K562 (cell line): ENCODE measurements around the gene COL21A1. TPM values are rescaled to one million over a fixed set of nuclear protein-coding genes. Genes with fewer than 3 reads are reported as not detected.

ENCODE experiments used
- ATAC-seq: fragments of 200-7000 bp; cut with Tn5 transposase; 3 replicates; pipeline ENCODE4 v1.9.1; 2020; ENCODE audit warnings: moderate library complexity
- BruUV-seq: library from RNA; stranded (reverse); fragments of 400-500 nt; replicated peaks from 2 replicates; lab custom pipeline; 2021; lab: Mats Ljungman, UMichigan
- CTCF ChIA-PET: fragments of 300-600 bp; formaldehyde crosslinking; extraction: SDS; loops from one replicate; lab custom pipeline; 2021; ENCODE audit warnings: low intra/inter-chr PET ratio; lab: Yijun Ruan, JAX
- POLR2A ChIA-PET: fragments of 300-600, 350-650 bp; sonication (Branson Sonifier 250); formaldehyde crosslinking; extraction: SDS; loops from one replicate; lab custom pipeline; 2021; ENCODE audit warnings: antibody characterized with exemption, inconsistent platforms; lab: Yijun Ruan, JAX
- DNase-seq, 4 experiments: peaks; one replicate each; pipeline versions ENCODE4 v3.0.0 to v3.0.0-alpha.2; 2011 to 2018; ENCODE audit warnings: low spot score in 3 of 4, mixed read lengths in 3 of 4; ENCODE audit errors: extremely low read depth in 1 of 4
- FAIRE-seq: peaks from 2 replicates; lab custom pipeline; 2011; peaks lifted over from hg19 to GRCh38; lab: Jason Lieb, UNC
- H2AFZ ChIP-seq: 2 replicates; pipeline ENCODE4 v1.6.0; 2011; ENCODE audit warnings: low read depth, low read length, control low read depth, inconsistent platforms
- H3K27ac ChIP-seq: fragments of 200-600 bp; 3 replicates; pipeline ENCODE4 v1.8.0; 2011; ENCODE audit warnings: low read depth, mild to moderate bottlenecking, control low read depth, inconsistent platforms, low read length, moderate library complexity, mixed read lengths; ENCODE audit errors: extremely low read depth
- H3K27me3 ChIP-seq, 2 experiments: fragments of 300-600 bp in 1 of 2; 2 replicates in 1 of 2; 3 replicates in 1 of 2; pipeline versions ENCODE4 v1.6.0 to v1.8.0; 2011; ENCODE audit warnings: inconsistent platforms in 2 of 2, low read length in 2 of 2, mild to moderate bottlenecking in 1 of 2, mixed read lengths in 1 of 2, moderate library complexity in 1 of 2; ENCODE audit not compliant: control insufficient read depth in 2 of 2, insufficient read depth in 2 of 2
- H3K36me3 ChIP-seq: fragments of 300-600 bp; 3 replicates; pipeline ENCODE4 v1.8.0; 2011; ENCODE audit warnings: mild to moderate bottlenecking, low read length, inconsistent platforms; ENCODE audit not compliant: control insufficient read depth, insufficient read depth
- H3K4me1 ChIP-seq, 2 experiments: fragments of 200-600 bp in 1 of 2; replicated peaks in 1 of 2; 2 replicates in 1 of 2; 3 replicates in 1 of 2; pipeline versions ENCODE4 v1.5.1 to v1.8.0; 2011; ENCODE audit warnings: inconsistent platforms in 2 of 2, low read length in 2 of 2, mild to moderate bottlenecking in 1 of 2, mixed read lengths in 1 of 2, moderate library complexity in 1 of 2; ENCODE audit not compliant: control insufficient read depth in 2 of 2, insufficient read depth in 2 of 2
- H3K4me2 ChIP-seq: 2 replicates; pipeline ENCODE4 v1.6.1; 2011; ENCODE audit warnings: low read length, control low read depth, inconsistent platforms, mixed read lengths; ENCODE audit not compliant: insufficient read depth
- H3K4me3 ChIP-seq: fragments of 200-600 bp; sonication (generic), shearing (Covaris generic); 2 replicates; pipeline ENCODE4 v1.5.1; 2016; ENCODE audit warnings: control low read depth, inconsistent platforms
- H3K79me2 ChIP-seq: fragments of 200-600 bp; 3 replicates; pipeline ENCODE4 v1.8.0; 2011; ENCODE audit warnings: low read length, inconsistent platforms; ENCODE audit not compliant: control insufficient read depth, insufficient read depth
- H3K9ac ChIP-seq, 2 experiments: 2 replicates each; pipeline versions ENCODE4 v1.6.0 to v1.6.1; 2011; ENCODE audit warnings: low read depth in 2 of 2, low read length in 2 of 2, control low read depth in 1 of 2, inconsistent platforms in 1 of 2, mild to moderate bottlenecking in 1 of 2, mixed read lengths in 1 of 2; ENCODE audit not compliant: insufficient read depth in 1 of 2
- H3K9me1 ChIP-seq: one replicate; pipeline ENCODE4 v1.6.0; 2011; ENCODE audit warnings: inconsistent platforms, mild to moderate bottlenecking, low read length, moderate library complexity; ENCODE audit not compliant: control insufficient read depth, insufficient read depth
- H3K9me3 ChIP-seq: replicated peaks from 2 replicates; pipeline ENCODE4 v1.5.1; 2011; ENCODE audit warnings: low read depth, low read length, inconsistent platforms; ENCODE audit not compliant: control insufficient read depth, insufficient read depth
- H4K20me1 ChIP-seq: replicated peaks from 2 replicates; pipeline ENCODE4 v1.6.1; 2011; ENCODE audit warnings: low read length, inconsistent platforms, mixed read lengths; ENCODE audit not compliant: control insufficient read depth, insufficient read depth
- ELF1 ChIP-seq: fragments of 200-800 bp; sonication (Bioruptor generic); IDR thresholded peaks from 2 replicates; pipeline ENCODE4 v1.6.1; 2016; ENCODE audit warnings: missing genetic modification characterization, missing compliant biosample characterization
- FOXA3 ChIP-seq, 2 experiments: fragments of 450-650 bp in 1 of 2; sonication (generic) in 1 of 2; formaldehyde crosslinking; IDR thresholded peaks in 1 of 2; conservative IDR thresholded peaks in 1 of 2; 2 replicates each; pipeline versions ENCODE4 v1.4.0 to v1.8.0; 2020 to 2022; ENCODE audit warnings: mild to moderate bottlenecking in 2 of 2, missing genetic modification reagents in 1 of 2
- MAFK ChIP-seq: IDR thresholded peaks from 2 replicates; pipeline ENCODE4 v1.6.1; 2011; ENCODE audit warnings: low read length, improper control_type of control experiment
- POLR2AphosphoS2 ChIP-seq: IDR thresholded peaks from 2 replicates; pipeline ENCODE4 v1.6.1; 2012; ENCODE audit warnings: low read length, improper control_type of control experiment
- POLR2AphosphoS5 ChIP-seq: IDR thresholded peaks from 2 replicates; pipeline ENCODE4 v1.6.1; 2011; ENCODE audit warnings: mild to moderate bottlenecking, low read depth, low read length, moderate library complexity; ENCODE audit not compliant: control insufficient read depth, insufficient read depth
- POLR2H ChIP-seq: IDR thresholded peaks from 2 replicates; pipeline ENCODE4 v1.6.1; 2016; ENCODE audit warnings: missing genetic modification characterization, low read depth, mild to moderate bottlenecking, control low read depth, missing compliant biosample characterization, moderate library complexity
- RAD21 ChIP-seq, 2 experiments: fragments of 250-450 bp in 1 of 2; fragments of 450-650 bp in 1 of 2; sonication (Bioruptor Pico) in 1 of 2; formaldehyde crosslinking in 1 of 2; IDR thresholded peaks in 1 of 2; conservative IDR thresholded peaks in 1 of 2; 2 replicates each; pipeline versions ENCODE4 v1.4.0 to v1.8.0; 2020 to 2022; ENCODE audit warnings: mild to moderate bottlenecking in 2 of 2, moderate library complexity in 1 of 2
- RBM39 ChIP-seq: fragments of 200-400 bp; formaldehyde crosslinking; optimal IDR thresholded peaks from 2 replicates; pipeline ENCODE3; 2018; ENCODE audit warnings: low read depth, low read length
- SLC30A9 ChIP-seq: fragments of 250-450 bp; sonication (Bioruptor Pico); IDR thresholded peaks from 2 replicates; pipeline ENCODE4 v1.8.0; 2022; ENCODE audit warnings: mild to moderate bottlenecking, moderate library complexity
- SP1 ChIP-seq: sonication (generic); formaldehyde crosslinking; IDR thresholded peaks from 2 replicates; pipeline ENCODE4 v1.8.1; 2022; ENCODE audit warnings: mild to moderate bottlenecking, missing genetic modification reagents
- TRIM28 ChIP-seq: fragments of 450-650 bp; IDR thresholded peaks from 2 replicates; pipeline ENCODE4 v1.6.1; 2017
- YY1 ChIP-seq, 3 experiments: IDR thresholded peaks; 2 replicates each; pipeline ENCODE4 v1.6.1; 2011; ENCODE audit warnings: low read length in 2 of 3, mild to moderate bottlenecking in 2 of 3, moderate library complexity in 2 of 3, borderline replicate concordance in 1 of 3, control low read depth in 1 of 3, low read depth in 1 of 3; ENCODE audit not compliant: insufficient read depth in 3 of 3, insufficient replicate concordance in 2 of 3, control insufficient read depth in 1 of 3, insufficient read length in 1 of 3; ENCODE audit errors: extremely low read depth in 1 of 3
- ZFX ChIP-seq: sonication (generic); formaldehyde crosslinking; IDR thresholded peaks from 2 replicates; pipeline ENCODE4 v1.8.0; 2022; ENCODE audit warnings: mild to moderate bottlenecking, missing genetic modification reagents, moderate library complexity
- ZNF165 ChIP-seq: fragments of 250-450 bp; sonication (Bioruptor Pico); IDR thresholded peaks from 2 replicates; pipeline ENCODE4 v1.4.0; 2020; ENCODE audit warnings: borderline replicate concordance
- ZNF57 ChIP-seq: fragments of 450-650 bp; formaldehyde crosslinking; IDR thresholded peaks from 2 replicates; pipeline ENCODE4 v1.4.0; 2020; ENCODE audit warnings: mild to moderate bottlenecking, moderate library complexity
- WGBS: fragments of 100-300 bp; shearing (Covaris generic); methylation state at CpG from one replicate; pipeline ENCODE4 v1.1.6; 2016; ENCODE audit warnings: low coverage, mixed read lengths; ENCODE audit not compliant: insufficient coverage; ENCODE audit errors: missing lambda C conversion rate; 5-methylcytosine and 5-hydroxymethylcytosine counted together
- in situ Hi-C: fragments of 300-500 bp; cut with MboI; formaldehyde crosslinking; loops from 4 replicates; pipeline ENCODE4 v1.15.0; 2018; ENCODE audit warnings: inconsistent platforms, mixed read lengths
- intact Hi-C: fragments of 100-400 bp; cut with micrococcal nuclease; formaldehyde crosslinking; loops from 2 replicates; pipeline ENCODE4 v1.14.2; 2022
- polyA plus RNA-seq, 8 experiments: library from polyadenylated mRNA; depleted of rRNA in 4 of 8; stranded (reverse) in 5 of 8; unstranded in 3 of 8; fragments of >200 nt; fragmentation: Nextera tagmentation in 2 of 8; fragmentation: Illumina TruSeq in 1 of 8; extraction: Ambion mirVana in 2 of 8; extraction: Trizol in 1 of 8; gene quantifications; 2 replicates each; pipeline versions ENCODE4 v1.2.1 to v1.2.3, GENCODE V29; 2011 to 2014; ENCODE audit warnings: inconsistent platforms in 1 of 8, missing spikeins in 1 of 8
- total RNA-seq, 7 experiments: library from RNA; depleted of rRNA in 6 of 7; stranded (reverse); fragments of >200 nt in 6 of 7; fragmentation: Illumina TruSeq in 2 of 7; extraction: Trizol in 2 of 7; gene quantifications; 2 replicates each; pipeline versions ENCODE4 v1.2.1 to v1.2.3, GENCODE V29; 2011 to 2021; ENCODE audit warnings: low replicate concordance in 1 of 7
- TF ChIP-seq, protein P1 (sequence below): fragments of 250-450 bp; sonication (Bioruptor Pico); IDR thresholded peaks from 2 replicates; pipeline ENCODE4 v1.4.0; 2020; ENCODE audit warnings: mild to moderate bottlenecking

The COL21A1 gene
- total and polyA plus RNA-seq, 9 of the 15 experiments (the other 6 are each of a cell fraction or from before 2014, with no cell fraction given): 0.03 to 0.76 (median 0.25) TPM

DNA sequence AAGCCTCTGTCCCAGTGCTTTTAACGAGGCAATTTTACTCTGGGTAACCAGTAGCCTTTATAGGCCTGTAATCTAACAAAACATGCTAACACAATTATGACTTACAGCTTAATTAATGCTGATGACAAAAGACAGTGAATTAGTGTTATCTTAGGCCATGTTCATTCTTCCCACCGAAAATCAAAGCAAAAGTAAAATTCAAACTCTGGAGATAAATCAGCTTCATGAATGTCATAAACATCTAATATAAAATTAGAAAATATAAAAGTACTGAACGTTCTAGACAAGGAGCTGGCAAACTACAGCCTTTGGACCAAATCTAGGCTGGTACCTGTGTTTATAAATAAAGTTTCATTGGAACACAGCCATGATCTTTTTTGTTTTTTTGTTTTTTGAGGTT lies 18.6 kb upstream of the COL21A1 start (continued):
- no peak for TF ChIP-seq POLR2H
- no peak for TF ChIP-seq ZNF165 (CRISPR knock-in tag)
- TF ChIP-seq SLC30A9 (CRISPR knock-in tag): no peak
- no peak for TF ChIP-seq TRIM28
- TF ChIP-seq, protein P1, sequence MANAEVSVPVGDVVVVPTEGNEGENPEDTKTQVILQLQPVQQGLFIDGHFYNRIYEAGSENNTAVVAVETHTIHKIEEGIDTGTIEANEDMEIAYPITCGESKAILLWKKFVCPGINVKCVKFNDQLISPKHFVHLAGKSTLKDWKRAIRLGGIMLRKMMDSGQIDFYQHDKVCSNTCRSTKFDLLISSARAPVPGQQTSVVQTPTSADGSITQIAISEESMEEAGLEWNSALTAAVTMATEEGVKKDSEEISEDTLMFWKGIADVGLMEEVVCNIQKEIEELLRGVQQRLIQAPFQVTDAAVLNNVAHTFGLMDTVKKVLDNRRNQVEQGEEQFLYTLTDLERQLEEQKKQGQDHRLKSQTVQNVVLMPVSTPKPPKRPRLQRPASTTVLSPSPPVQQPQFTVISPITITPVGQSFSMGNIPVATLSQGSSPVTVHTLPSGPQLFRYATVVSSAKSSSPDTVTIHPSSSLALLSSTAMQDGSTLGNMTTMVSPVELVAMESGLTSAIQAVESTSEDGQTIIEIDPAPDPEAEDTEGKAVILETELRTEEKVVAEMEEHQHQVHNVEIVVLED (CRISPR knock-in tag): no peak

DNA sequence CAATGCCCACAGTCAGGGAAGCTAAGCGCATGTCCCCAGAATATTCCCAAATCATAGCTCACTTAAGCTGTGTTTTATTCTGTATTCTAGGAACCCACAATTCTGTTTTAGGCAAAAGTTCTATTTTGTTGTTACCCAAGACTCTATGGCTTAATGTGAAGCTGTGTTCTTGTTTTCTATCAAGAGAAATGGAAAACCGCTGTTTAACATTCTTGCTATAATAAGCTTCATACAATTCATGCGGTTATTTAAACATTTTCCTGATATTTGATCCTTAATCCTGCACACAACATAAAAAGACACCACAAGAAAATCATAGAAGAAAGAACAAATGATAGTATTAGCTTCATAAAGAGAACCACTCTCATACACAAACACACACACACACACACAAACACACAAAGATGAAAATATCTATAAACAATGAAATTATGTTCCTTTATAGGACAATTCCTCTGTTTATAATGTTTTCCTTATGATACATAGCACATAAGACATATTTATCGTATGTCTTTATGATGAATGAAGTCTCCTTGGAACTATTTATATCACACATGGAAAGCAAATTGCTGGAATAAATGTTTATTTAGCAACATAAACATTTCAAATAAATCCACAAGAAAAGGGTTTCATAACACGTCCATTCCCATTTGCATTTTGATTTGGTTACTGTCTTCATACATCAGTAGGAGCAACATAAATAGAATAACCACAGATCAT lies 16.4 kb upstream of the COL21A1 start:
- no peak for ATAC-seq
- Histone ChIP-seq H3K4me1 (no peaks in the 10 kb centered on the region), H3K27ac (no peak overlapping the region), H2AFZ (no peak overlapping the region)
- TF ChIP-seq RAD21 (CRISPR knock-in tag; conservative IDR thresholded peaks at IDR 0.05 in 1 of 2, IDR thresholded peaks at IDR 0.05 in 1 of 2): no peak
- TF ChIP-seq ELF1 (tag): no peak
- TF ChIP-seq POLR2AphosphoS2: no peak
- TF ChIP-seq FOXA3 (CRISPR knock-in tag; conservative IDR thresholded peaks at IDR 0.05 in 1 of 2, IDR thresholded peaks at IDR 0.05 in 1 of 2): no peak
- TF ChIP-seq SP1 (CRISPR knock-in tag): no peak
- TF ChIP-seq ZNF57 (CRISPR knock-in tag): no peak
- no peak for TF ChIP-seq ZFX (CRISPR knock-in tag)
- no peak for TF ChIP-seq RBM39
- TF ChIP-seq POLR2AphosphoS5: no peak
- no peak for TF ChIP-seq YY1 (IDR thresholded peaks at IDR 0.05; ENCODE audit: borderline replicate concordance in 1 of 3, control insufficient read depth in 1 of 3, extremely low read depth in 1 of 3, insufficient read depth in 3 of 3, insufficient read length in 1 of 3, insufficient replicate concordance in 2 of 3, low read depth in 1 of 3, low read length in 2 of 3)
- TF ChIP-seq MAFK: no peak
- TF ChIP-seq, all 486 proteins: peak for 0
- DNase-seq: no peak
- no peaks in the 10 kb centered on the region for H4K20me1 ChIP-seq
- in situ Hi-C loops: no loop called here
- FAIRE-seq: no peak
- no peak overlapping the region for H3K4me3 ChIP-seq
- no peaks in the 10 kb centered on the region for H3K36me3 ChIP-seq
- no peaks in the 10 kb centered on the region for H3K79me2 ChIP-seq
- POLR2A ChIA-PET: interaction anchor here (0.6 kb wide), 1 partner anchor 11 kb away, joined by 4 read pairs; no protein-coding TSS in a partner anchor
- 2% methylated on average over 5 of the region's 5 CpGs for WGBS
- H3K9me3 ChIP-seq: no peaks in the 10 kb centered on the region
- intact Hi-C loops: no loop called here
- H3K4me2 ChIP-seq: no peak overlapping the region
- no TSS peak for BruUV-seq
- no peaks in the 10 kb centered on the region for H3K9me1 ChIP-seq
- no peak overlapping the region for H3K9ac ChIP-seq
- CTCF ChIA-PET: no interaction called here
- H3K27me3 ChIP-seq: no peaks in the 10 kb centered on the region
